Duodenal mucosa (tissue), 2 donors: ENCODE results near the gene HNRNPA2B1.
A peak's percentile ranks its signal among the peaks of the same experiment; 100 is the strongest.

Experiments used
- H3K27ac ChIP-seq: one replicate; pipeline ENCODE4 v1.7.0; 2013; ENCODE audit warnings: low read depth, low read length
- H3K27me3 ChIP-seq, 2 donors: one replicate each; pipeline ENCODE4 v1.7.0; 2013; ENCODE audit warnings: low read length in 2 of 2, control low read depth in 1 of 2; ENCODE audit not compliant: insufficient read depth in 2 of 2, control insufficient read depth in 1 of 2
- H3K36me3 ChIP-seq, 2 donors: one replicate each; pipeline ENCODE4 v1.7.0; 2013; ENCODE audit warnings: low read length in 2 of 2, control low read depth in 1 of 2; ENCODE audit not compliant: insufficient read depth in 2 of 2, control insufficient read depth in 1 of 2
- H3K4me1 ChIP-seq, 2 donors: one replicate each; pipeline ENCODE4 v1.7.0; 2013; ENCODE audit warnings: low read length in 2 of 2, control low read depth in 1 of 2; ENCODE audit not compliant: insufficient read depth in 2 of 2, control insufficient read depth in 1 of 2
- H3K4me3 ChIP-seq, 2 donors: one replicate each; pipeline ENCODE4 v1.7.0; 2013; ENCODE audit warnings: low read length in 2 of 2, low read depth in 1 of 2
- H3K9ac ChIP-seq, 2 donors: one replicate each; pipeline ENCODE4 v1.7.0; 2013; ENCODE audit warnings: low read length in 2 of 2, low read depth in 1 of 2
- H3K9me3 ChIP-seq, 2 donors: one replicate each; pipeline ENCODE4 v1.7.0; 2013; ENCODE audit warnings: low read length in 2 of 2, control low read depth in 1 of 2; ENCODE audit not compliant: control insufficient read depth in 1 of 2

The HNRNPA2B1 gene

DNA sequence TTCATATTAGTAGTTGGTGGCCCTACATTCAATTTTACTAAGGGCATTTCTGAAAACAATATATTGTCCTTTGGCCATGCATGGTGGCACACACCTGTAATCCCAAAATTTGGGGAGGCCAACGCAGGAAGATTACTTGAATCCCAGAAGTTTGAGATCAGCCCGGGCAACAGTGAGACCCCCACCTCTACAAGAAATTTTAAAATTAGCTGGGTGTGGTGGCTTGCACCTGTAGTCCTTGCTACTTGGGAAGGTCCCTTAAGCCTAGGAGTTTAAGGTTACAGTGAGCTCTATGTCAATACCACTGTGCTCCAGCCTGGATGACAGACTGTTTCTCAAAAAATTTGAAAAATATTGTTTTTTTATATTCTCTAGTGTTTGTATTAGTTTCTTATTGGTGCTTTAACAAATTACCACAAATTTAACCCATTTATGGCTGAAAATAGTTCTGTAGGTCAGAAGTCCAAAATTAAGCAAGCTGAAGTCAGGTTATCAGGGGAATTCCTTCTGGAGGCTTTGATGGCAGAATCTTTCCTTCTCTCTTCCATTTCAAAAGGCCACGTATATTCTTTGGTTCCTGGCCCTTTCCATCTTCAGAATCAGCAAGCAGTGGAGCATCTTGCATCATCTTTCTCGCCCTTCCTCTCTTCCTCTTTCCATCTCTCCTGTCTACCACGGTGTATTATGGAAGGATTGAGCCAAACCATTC, 13.4 kb upstream of the HNRNPA2B1 start:
- H3K9ac ChIP-seq: no peak overlapping the region
- H3K4me1 ChIP-seq: peaks cover 0 to 6% of the 10 kb centered on the region in 2 donors
- no peaks in the 10 kb centered on the region for H3K9me3 ChIP-seq
- no peaks in the 10 kb centered on the region for H3K27me3 ChIP-seq
- peaks cover 20 to 29% of the 10 kb centered on the region in 2 donors for H3K36me3 ChIP-seq
- no peak overlapping the region for H3K27ac ChIP-seq
- H3K4me3 ChIP-seq: no peak overlapping the region

DNA sequence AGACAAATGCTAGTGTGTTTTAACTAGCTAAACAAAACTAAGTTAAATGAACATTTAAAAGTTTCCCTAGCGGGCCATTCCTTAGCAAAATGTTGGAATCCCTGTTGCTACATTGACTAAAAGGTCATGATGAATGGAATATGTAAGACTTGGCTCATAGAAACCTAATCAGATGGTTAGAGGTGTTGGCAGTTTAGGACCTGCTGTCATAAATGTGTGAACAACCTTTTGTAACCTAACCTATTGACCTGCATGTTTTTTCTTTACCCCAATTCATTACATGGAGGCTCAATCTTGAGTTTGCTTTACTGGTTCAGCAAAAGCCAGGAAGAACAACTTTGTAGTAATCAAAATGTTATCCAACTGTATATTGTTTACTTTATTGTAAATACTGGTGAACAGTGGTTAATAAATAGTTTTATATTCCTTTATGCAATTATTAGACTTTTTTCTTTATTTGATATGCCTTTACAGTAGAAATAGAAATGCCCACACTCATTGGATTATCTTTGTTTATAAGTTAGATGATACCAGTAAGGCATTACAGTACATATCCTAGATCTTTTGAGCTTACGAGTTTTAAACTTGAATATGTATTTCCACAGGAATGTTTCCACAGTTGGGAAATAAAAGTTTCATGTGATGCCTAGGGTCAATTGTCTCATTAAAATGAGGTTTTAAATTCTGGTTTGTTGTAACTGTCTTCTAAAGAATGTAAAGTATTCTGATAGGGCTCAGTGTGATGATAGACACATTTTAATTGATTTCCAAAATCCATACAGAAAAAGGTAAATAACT, 12.6 kb upstream of the HNRNPA2B1 start:
- peaks cover 20 to 34% of the 10 kb centered on the region in 2 donors for H3K36me3 ChIP-seq

DNA sequence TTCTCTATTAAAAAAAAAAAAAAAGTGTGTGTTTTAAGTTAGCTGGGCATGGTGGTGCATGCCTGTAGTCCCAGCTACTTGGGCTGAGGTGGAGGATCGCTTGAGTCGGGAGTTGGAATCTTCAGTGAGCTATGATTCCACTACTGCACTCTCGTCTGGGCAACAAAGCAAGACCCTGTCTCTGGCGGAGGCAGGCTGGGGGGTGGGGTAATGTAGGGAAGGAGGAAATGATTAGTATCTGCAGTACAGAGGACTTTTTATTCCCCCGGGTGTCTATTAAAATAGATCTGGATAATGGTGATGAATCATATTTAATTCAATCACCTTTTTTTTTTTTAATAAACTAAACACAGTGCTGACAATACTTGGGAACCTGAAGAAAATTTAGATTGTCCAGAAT, 7.5 kb upstream of the HNRNPA2B1 start:
- Histone ChIP-seq H3K36me3 (peaks cover 33 to 52% of the 10 kb centered on the region in 2 donors), H3K4me1 (peaks cover 15 to 22% of the 10 kb centered on the region in 2 donors), H3K9me3 (no peaks in the 10 kb centered on the region), H3K27me3 (no peaks in the 10 kb centered on the region), H3K9ac (no peak overlapping the region), H3K4me3 (no peak overlapping the region), H3K27ac (no peak overlapping the region)

More for the DNA sequence above, 12.6 kb upstream of the HNRNPA2B1 start:
- no peaks in the 10 kb centered on the region for H3K9me3 ChIP-seq
- H3K27ac ChIP-seq: no peak overlapping the region
- H3K4me3 ChIP-seq: no peak overlapping the region
- no peaks in the 10 kb centered on the region for H3K27me3 ChIP-seq
- H3K4me1 ChIP-seq: peaks cover 0 to 6% of the 10 kb centered on the region in 2 donors
- H3K9ac ChIP-seq: no peak overlapping the region

DNA sequence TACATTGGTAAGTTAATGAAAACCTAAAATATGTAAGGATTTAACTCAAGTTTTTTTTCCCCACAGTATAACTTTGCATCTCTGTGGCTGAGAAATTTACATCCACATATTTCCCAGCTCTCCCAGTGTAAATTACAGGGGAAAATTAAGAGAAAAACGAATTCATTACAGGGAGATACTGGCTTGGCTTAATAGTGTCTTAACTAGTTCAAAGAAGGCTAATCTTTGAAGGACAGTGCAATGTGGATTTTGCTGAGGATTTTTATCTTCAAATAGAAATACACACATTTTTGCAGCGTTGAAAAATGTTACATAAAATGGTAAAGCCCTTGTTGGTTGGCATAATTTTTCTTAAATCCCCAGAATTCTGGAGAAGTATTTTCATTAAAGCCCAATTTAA, 2.5 kb upstream of the HNRNPA2B1 start:
- H3K4me1 ChIP-seq: peaks cover 15 to 16% of the 10 kb centered on the region in 2 donors
- peak overlapping the region; percentile 92 to 100 for H3K9ac ChIP-seq
- H3K27ac ChIP-seq: no peak overlapping the region
- H3K4me3 ChIP-seq: peak overlapping the region; percentile 62 to 95
- H3K27me3 ChIP-seq: no peaks in the 10 kb centered on the region
- peaks cover 0 to 2% of the 10 kb centered on the region in 2 donors for H3K9me3 ChIP-seq
- H3K36me3 ChIP-seq: peaks cover 12 to 18% of the 10 kb centered on the region in 2 donors

DNA sequence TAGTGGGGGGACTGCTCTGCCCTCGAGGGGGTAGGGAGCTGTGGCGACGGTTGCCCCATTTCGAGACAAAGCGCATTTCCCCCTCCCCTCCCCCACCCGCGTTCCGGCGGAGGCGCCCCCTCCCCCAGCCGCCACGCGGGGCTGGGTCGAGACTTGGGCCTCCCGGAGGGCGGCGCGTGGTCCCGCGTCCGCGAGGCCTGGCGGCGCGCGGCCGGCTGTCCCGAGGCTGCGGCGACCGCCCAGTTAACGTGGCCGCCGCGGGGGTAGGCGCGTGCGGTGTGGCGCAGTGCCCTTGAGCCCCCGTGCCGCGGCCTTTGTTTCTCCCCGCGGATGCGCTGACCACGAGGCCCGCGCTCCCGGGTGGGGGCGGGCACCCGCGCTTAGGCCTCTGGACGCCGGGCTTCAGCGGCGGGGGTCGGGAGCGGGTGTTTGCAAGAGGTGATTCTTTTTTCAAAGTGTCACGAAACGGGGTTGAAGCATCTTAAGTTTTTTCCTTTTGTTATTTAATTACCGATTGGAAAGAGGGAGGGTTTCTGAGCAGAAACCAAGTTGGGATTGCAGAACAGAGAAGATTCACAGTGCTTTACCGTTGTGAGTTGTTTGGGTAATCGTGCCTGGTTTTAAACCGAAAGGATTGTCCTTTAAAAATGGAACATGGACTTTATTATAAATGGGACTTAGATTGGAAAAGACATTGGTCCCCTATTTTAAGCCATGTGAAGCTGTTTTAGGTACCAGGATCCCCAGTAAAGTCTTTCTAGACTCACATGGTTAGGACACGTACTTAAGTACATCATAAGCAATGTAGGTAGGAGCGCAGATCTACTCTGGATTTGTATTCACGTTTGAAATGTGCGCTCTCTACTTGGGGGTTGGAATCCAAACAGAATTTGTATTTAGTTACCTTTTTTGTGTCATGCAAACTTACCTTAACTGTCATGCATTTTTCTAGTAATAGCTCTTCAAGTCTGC, 1.8 kb upstream of the HNRNPA2B1 start:
- peaks cover 17 to 20% of the 10 kb centered on the region in 2 donors for H3K4me1 ChIP-seq

DNA sequence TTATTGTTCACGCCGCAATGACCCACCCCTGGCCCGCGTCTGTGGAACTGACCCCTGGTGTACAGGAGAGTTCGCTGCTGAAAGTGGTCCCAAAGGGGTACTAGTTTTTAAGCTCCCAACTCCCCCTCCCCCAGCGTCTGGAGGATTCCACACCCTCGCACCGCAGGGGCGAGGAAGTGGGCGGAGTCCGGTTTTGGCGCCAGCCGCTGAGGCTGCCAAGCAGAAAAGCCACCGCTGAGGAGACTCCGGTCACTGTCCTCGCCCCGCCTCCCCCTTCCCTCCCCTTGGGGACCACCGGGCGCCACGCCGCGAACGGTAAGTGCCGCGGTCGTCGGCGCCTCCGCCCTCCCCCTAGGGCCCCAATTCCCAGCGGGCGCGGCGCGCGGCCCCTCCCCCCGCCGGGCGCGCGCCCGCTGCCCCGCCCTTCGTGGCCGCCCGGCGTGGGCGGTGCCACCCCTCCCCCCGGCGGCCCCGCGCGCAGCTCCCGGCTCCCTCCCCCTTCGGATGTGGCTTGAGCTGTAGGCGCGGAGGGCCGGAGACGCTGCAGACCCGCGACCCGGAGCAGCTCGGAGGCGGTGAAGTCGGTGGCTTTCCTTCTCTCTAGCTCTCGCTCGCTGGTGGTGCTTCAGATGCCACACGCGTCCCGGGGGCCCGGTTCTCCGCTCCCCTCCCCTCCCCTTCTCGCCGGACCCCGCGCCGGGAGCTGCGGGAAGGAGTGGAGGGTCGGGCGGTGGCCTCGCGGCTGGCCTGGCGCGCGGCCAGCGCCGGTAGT, 887 bp upstream of the HNRNPA2B1 start, which contains the start of gene CBX3:
TSS of gene CBX3 (plus strand) at position 499 of the 772 bp plus-strand sequence. CDS start 1,254 bp downstream, outside the sequence.
- H3K9ac ChIP-seq: peak within 1 kb of the TSS; percentile 100
- H3K4me1 ChIP-seq: peaks cover 25 to 29% of the 10 kb centered on the region in 2 donors
- H3K27ac ChIP-seq: peak within 1 kb of the TSS; percentile 100
- H3K36me3 ChIP-seq: peaks cover 11 to 14% of the 10 kb centered on the region in 2 donors
- peak within 1 kb of the TSS; percentile 100 for H3K4me3 ChIP-seq
- H3K27me3 ChIP-seq: no peaks in the 10 kb centered on the region
- peaks cover 0 to 2% of the 10 kb centered on the region in 2 donors for H3K9me3 ChIP-seq

More for the DNA sequence above, 1.8 kb upstream of the HNRNPA2B1 start:
- H3K27me3 ChIP-seq: no peaks in the 10 kb centered on the region
- H3K9me3 ChIP-seq: peaks cover 0 to 2% of the 10 kb centered on the region in 2 donors
- H3K27ac ChIP-seq: peak overlapping the region; percentile 98
- H3K9ac ChIP-seq: peak overlapping the region; percentile 92 to 100
- peak overlapping the region; percentile 62 to 95 for H3K4me3 ChIP-seq
- H3K36me3 ChIP-seq: peaks cover 9 to 13% of the 10 kb centered on the region in 2 donors

DNA sequence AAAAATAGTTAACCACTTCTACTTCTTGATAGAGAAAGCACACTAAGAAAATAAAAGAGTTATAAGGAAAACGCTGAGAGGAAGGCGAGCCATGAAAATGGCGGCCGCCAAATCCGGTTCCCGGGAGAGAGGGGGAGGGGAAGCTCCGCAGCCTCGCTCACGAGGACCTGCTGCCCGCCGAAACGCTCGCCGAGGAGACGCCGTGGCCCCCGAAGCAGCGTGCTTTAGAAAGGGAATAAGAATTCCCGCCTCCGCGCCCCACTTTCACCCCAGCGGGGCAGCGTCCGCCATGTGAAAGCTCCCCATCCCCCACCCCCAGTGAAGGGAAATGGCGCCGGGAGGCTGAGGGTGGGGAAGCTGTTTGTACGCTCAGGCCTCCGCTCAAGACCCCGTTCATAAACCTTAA, 505 bp downstream of the HNRNPA2B1 start:
- Histone ChIP-seq H3K9ac (peak overlapping the region; percentile 100), H3K27me3 (no peaks in the 10 kb centered on the region), H3K9me3 (peaks cover 0 to 2% of the 10 kb centered on the region in 2 donors), H3K4me3 (peak overlapping the region; percentile 100), H3K27ac (peak overlapping the region; percentile 100), H3K36me3 (peaks cover 22 to 25% of the 10 kb centered on the region in 2 donors), H3K4me1 (peaks cover 32 to 34% of the 10 kb centered on the region in 2 donors)

DNA sequence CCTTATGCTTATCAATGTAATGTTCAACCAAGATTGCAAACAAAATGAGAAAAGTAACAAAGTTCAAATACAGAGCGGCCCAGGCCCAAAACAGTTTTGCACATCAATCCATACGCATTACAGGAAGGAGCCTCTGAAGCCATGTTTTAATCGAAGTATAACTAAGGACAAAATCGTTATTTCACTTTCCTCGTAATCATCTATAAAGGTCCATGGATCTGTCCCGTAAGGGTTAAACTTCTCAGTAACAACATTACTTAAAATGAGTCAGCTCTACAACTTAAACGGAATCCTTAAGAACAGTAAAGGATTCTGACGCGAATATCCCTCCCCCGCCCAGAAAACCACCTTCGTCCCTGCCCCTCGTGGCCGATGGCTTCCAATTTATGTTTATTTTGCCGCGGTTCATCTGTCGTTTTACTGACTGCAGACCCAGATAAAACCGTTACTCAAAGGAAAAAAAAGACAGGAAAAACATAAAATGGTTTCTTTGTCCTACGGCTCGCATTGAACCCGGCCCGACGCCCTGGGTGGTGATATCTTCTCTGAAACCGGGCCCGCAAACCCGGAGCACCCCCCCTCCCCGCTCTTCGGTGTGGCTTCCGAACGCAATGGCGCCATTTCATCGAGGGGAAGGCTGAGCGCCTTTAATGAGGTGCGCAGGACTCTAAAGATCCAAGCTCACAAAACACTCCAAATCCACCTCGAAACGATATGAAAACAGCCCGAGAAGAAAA, 1.1 kb downstream of the HNRNPA2B1 start:
- Histone ChIP-seq H3K4me1 (peaks cover 31 to 32% of the 10 kb centered on the region in 2 donors), H3K9me3 (peaks cover 0 to 2% of the 10 kb centered on the region in 2 donors), H3K9ac (peak overlapping the region; percentile 100), H3K36me3 (peaks cover 23 to 26% of the 10 kb centered on the region in 2 donors), H3K27me3 (no peaks in the 10 kb centered on the region), H3K27ac (peak overlapping the region; percentile 100), H3K4me3 (peak overlapping the region; percentile 100)
